IMR-90 (cell line): Measurements from ENCODE around the gene DSTYK.

Experiments
- CEBPB ChIP-seq: IDR thresholded peaks from 2 replicates; pipeline ENCODE4 v1.6.1; 2012; ENCODE audit warnings: low read depth, low read length, improper control_type of control experiment
- MXI1 ChIP-seq: IDR thresholded peaks from 2 replicates; pipeline ENCODE4 v1.6.1; 2012; ENCODE audit warnings: low read depth, mild to moderate bottlenecking, low read length, moderate library complexity, borderline replicate concordance
- NFE2L2 ChIP-seq: fragments of 150-350 bp; IDR thresholded peaks from 2 replicates; pipeline ENCODE4 v1.6.1; 2016; ENCODE audit warnings: low read depth, mild to moderate bottlenecking, low read length
- POLR2A ChIP-seq: IDR thresholded peaks from 2 replicates; pipeline ENCODE4 v1.6.1; 2012; ENCODE audit warnings: mild to moderate bottlenecking, low read depth, low read length
- RAD21 ChIP-seq: IDR thresholded peaks from 2 replicates; pipeline ENCODE4 v1.6.1; 2012; ENCODE audit warnings: low read length, improper control_type of control experiment
- SMC3 ChIP-seq: fragments of 150-350 bp; IDR thresholded peaks from 2 replicates; pipeline ENCODE4 v1.6.1; 2016; ENCODE audit warnings: low read depth, mild to moderate bottlenecking, antibody characterized with exemption, low read length, moderate library complexity
- TF ChIP-seq, protein P1 (sequence below): conservative IDR thresholded peaks from 2 replicates; pipeline ENCODE4 v1.5.1; 2012; ENCODE audit warnings: mild to moderate bottlenecking, low read depth, low read length, improper control_type of control experiment
- TF ChIP-seq, protein P2 (sequence below): fragments of 150-350 bp; IDR thresholded peaks from 2 replicates; pipeline ENCODE4 v1.6.1; 2017; ENCODE audit warnings: mild to moderate bottlenecking, antibody characterized with exemption, low read length, low read depth
- TF ChIP-seq, protein P3 (sequence below): fragments of 150-350 bp; IDR thresholded peaks from 2 replicates; pipeline ENCODE4 v1.6.1; 2016; ENCODE audit warnings: low read depth, mild to moderate bottlenecking, low read length, moderate library complexity, borderline replicate concordance

DNA sequence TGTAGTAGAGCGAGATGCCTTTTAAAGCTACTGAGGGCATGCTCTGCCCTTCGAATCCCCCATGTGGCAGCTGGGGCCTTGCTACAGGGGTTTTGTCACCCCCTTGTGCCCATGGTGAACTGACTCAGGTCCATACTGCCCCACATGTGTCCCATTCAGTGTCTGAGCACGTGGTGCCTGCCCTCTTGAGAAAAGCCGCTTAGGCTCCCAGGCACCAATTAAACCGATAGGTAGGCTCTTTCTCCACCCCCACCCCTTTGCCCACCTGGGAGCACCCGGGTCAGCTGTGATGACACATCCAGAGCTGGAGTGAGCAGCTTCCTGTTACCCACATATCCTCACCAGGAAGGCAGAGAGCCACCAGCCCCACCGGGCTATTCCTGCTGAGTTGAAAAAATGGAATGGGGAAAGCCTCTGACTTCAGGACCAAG lies 46.8 kb upstream of the DSTYK start:
- TF ChIP-seq, protein P1, sequence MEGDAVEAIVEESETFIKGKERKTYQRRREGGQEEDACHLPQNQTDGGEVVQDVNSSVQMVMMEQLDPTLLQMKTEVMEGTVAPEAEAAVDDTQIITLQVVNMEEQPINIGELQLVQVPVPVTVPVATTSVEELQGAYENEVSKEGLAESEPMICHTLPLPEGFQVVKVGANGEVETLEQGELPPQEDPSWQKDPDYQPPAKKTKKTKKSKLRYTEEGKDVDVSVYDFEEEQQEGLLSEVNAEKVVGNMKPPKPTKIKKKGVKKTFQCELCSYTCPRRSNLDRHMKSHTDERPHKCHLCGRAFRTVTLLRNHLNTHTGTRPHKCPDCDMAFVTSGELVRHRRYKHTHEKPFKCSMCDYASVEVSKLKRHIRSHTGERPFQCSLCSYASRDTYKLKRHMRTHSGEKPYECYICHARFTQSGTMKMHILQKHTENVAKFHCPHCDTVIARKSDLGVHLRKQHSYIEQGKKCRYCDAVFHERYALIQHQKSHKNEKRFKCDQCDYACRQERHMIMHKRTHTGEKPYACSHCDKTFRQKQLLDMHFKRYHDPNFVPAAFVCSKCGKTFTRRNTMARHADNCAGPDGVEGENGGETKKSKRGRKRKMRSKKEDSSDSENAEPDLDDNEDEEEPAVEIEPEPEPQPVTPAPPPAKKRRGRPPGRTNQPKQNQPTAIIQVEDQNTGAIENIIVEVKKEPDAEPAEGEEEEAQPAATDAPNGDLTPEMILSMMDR: no peak
- no peak for TF ChIP-seq POLR2A
- TF ChIP-seq, protein P2, sequence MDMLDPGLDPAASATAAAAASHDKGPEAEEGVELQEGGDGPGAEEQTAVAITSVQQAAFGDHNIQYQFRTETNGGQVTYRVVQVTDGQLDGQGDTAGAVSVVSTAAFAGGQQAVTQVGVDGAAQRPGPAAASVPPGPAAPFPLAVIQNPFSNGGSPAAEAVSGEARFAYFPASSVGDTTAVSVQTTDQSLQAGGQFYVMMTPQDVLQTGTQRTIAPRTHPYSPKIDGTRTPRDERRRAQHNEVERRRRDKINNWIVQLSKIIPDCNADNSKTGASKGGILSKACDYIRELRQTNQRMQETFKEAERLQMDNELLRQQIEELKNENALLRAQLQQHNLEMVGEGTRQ: no peak
- no peak for TF ChIP-seq RAD21
- TF ChIP-seq CEBPB: no peak
- TF ChIP-seq SMC3: no peak
- TF ChIP-seq NFE2L2: no peak
- TF ChIP-seq MXI1: no peak
- TF ChIP-seq, protein P3, sequence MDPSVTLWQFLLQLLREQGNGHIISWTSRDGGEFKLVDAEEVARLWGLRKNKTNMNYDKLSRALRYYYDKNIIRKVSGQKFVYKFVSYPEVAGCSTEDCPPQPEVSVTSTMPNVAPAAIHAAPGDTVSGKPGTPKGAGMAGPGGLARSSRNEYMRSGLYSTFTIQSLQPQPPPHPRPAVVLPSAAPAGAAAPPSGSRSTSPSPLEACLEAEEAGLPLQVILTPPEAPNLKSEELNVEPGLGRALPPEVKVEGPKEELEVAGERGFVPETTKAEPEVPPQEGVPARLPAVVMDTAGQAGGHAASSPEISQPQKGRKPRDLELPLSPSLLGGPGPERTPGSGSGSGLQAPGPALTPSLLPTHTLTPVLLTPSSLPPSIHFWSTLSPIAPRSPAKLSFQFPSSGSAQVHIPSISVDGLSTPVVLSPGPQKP: no peak
